Measurements from ENCODE around the gene BID.

DNA sequence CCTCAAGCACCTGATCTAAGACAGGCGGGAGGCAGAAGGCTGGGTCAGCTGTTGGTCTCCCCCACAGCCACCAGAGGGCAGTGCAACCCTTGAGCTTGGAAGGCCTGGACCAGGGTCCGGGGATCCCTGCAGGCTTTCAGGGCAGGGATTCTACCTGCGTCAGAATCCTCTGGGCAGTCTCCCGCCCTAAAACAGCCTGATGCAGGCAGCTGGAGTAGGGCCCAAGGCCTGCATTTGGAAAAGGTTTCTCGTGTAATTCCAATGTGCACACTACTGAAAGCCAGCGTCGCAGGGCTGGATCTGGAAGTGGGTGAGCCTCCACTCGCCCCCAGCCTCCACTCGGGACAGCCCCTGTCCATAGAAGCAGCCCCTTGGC is 31.8 kb downstream of the BID start:
- TF ChIP-seq, protein P1, sequence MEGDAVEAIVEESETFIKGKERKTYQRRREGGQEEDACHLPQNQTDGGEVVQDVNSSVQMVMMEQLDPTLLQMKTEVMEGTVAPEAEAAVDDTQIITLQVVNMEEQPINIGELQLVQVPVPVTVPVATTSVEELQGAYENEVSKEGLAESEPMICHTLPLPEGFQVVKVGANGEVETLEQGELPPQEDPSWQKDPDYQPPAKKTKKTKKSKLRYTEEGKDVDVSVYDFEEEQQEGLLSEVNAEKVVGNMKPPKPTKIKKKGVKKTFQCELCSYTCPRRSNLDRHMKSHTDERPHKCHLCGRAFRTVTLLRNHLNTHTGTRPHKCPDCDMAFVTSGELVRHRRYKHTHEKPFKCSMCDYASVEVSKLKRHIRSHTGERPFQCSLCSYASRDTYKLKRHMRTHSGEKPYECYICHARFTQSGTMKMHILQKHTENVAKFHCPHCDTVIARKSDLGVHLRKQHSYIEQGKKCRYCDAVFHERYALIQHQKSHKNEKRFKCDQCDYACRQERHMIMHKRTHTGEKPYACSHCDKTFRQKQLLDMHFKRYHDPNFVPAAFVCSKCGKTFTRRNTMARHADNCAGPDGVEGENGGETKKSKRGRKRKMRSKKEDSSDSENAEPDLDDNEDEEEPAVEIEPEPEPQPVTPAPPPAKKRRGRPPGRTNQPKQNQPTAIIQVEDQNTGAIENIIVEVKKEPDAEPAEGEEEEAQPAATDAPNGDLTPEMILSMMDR (conservative IDR thresholded peaks at IDR 0.05; ENCODE audit: low read length), result peak; percentile 81
- no peak for TF ChIP-seq EZH2phosphoT487 (IDR thresholded peaks at IDR 0.05; ENCODE audit: borderline replicate concordance, low read depth, low read length)

Data from OCI-LY7 (cell line).